NCI-H187 (cell line): ENCODE measurements around the gene NAXE.
"Not testable (repeated sequence)": the region's sequence is repeated elsewhere in the genome, so short reads cannot be mapped to it uniquely, and the experiment has no call there.

ENCODE experiments used
- DNase-seq, 2 experiments: peaks; one replicate each; lab custom pipeline; 2025; lab: John Stamatoyannopoulos, UW

The NAXE gene

GRCh38 chr1:156591432-156592157 is at the start of gene NAXE:
Gene NAXE, plus strand, starts transcription at chr1:156591776. Its CDS starts 29 bp downstream, at chr1:156591805.
- peak; percentile 76 to 88 for DNase-seq

- no peak for DNase-seq
Measured at GRCh38 chr1:156543066-156543465, 48.5 kb upstream of the NAXE start.

GRCh38 chr1:156544592-156545102 is 46.9 kb upstream of the NAXE start:
- DNase-seq = no peak

GRCh38 chr1:156546267-156546666 is 45.3 kb upstream of the NAXE start:
- no peak for DNase-seq

- no peak for DNase-seq
Measured at GRCh38 chr1:156547434-156547833, 44.1 kb upstream of the NAXE start.

GRCh38 chr1:156547982-156548381 is 43.6 kb upstream of the NAXE start:
- no peak for DNase-seq

GRCh38 chr1:156549390-156549789 is 42.2 kb upstream of the NAXE start:
- DNase-seq = no peak

GRCh38 chr1:156549831-156550230 is 41.7 kb upstream of the NAXE start:
- DNase-seq = no peak

- DNase-seq = no peak
Measured at GRCh38 chr1:156550346-156550745, 41.2 kb upstream of the NAXE start.

GRCh38 chr1:156551066-156551643 is 40.4 kb upstream of the NAXE start:
- no peak for DNase-seq

- DNase-seq = no peak
Measured at GRCh38 chr1:156551869-156552268, 39.7 kb upstream of the NAXE start.

GRCh38 chr1:156552518-156552917 is 39.1 kb upstream of the NAXE start:
- no peak for DNase-seq

GRCh38 chr1:156552937-156553336 is 38.6 kb upstream of the NAXE start:
- not testable (repeated sequence) for DNase-seq

- DNase-seq = no peak
Measured at GRCh38 chr1:156553860-156554485, 37.6 kb upstream of the NAXE start.

GRCh38 chr1:156554971-156555370 is 36.6 kb upstream of the NAXE start:
- DNase-seq = no peak

GRCh38 chr1:156555715-156556114 is 35.9 kb upstream of the NAXE start:
- no peak for DNase-seq

- no peak for DNase-seq
Measured at GRCh38 chr1:156556354-156556753, 35.2 kb upstream of the NAXE start.

GRCh38 chr1:156559086-156559796 is 32.3 kb upstream of the NAXE start:
- no peak for DNase-seq

- DNase-seq = no peak
Measured at GRCh38 chr1:156559797-156560385, 31.7 kb upstream of the NAXE start.

- no peak for DNase-seq
Measured at GRCh38 chr1:156560585-156561163, 30.9 kb upstream of the NAXE start.

- DNase-seq = no peak
Measured at GRCh38 chr1:156565519-156565918, 26.1 kb upstream of the NAXE start.

GRCh38 chr1:156566436-156566835 is 25.1 kb upstream of the NAXE start:
- DNase-seq = no peak
